NCI-H2107 treated with DMSO at 0.1 percent for 48 hours (cell line): Measurements from ENCODE around the gene KMT2B.
"Not testable (repeated sequence)": the region's sequence is repeated elsewhere in the genome, so short reads cannot be mapped to it uniquely, and the experiment has no call there.

Source experiments
- DNase-seq: peaks from one replicate; lab custom pipeline; 2025; ENCODE audit not compliant: unreplicated experiment; lab: John Stamatoyannopoulos, UW

Gene KMT2B

GRCh38 chr19:35717665-35718344 lies at the start of gene KMT2B:
KMT2B (plus strand) TSS chr19:35718003; CDS start chr19:35718019, 16 bp downstream.
- DNase-seq, result no peak

GRCh38 chr19:35669566-35669965 lies 48.2 kb upstream of the KMT2B start:
- no peak for DNase-seq

GRCh38 chr19:35669974-35670373 lies 47.8 kb upstream of the KMT2B start:
- no peak for DNase-seq

GRCh38 chr19:35670686-35671085 lies 47.1 kb upstream of the KMT2B start:
- DNase-seq, result no peak

- DNase-seq, result peak; percentile 33
Measured at GRCh38 chr19:35671818-35672217, 46.0 kb upstream of the KMT2B start.

- DNase-seq, result no peak
Measured at GRCh38 chr19:35673121-35673804, 44.5 kb upstream of the KMT2B start.

GRCh38 chr19:35675589-35676140 lies 42.1 kb upstream of the KMT2B start:
- no peak for DNase-seq

- no peak for DNase-seq
Measured at GRCh38 chr19:35689836-35690235, 28.0 kb upstream of the KMT2B start.

- DNase-seq, result not testable (repeated sequence)
Measured at GRCh38 chr19:35691106-35691505, 26.7 kb upstream of the KMT2B start.

GRCh38 chr19:35692010-35692409 lies 25.8 kb upstream of the KMT2B start:
- peak; percentile 9 for DNase-seq

- no peak for DNase-seq
Measured at GRCh38 chr19:35693422-35693821, 24.4 kb upstream of the KMT2B start.

- peak; percentile 64 for DNase-seq
Measured at GRCh38 chr19:35693835-35694599, 23.8 kb upstream of the KMT2B start.

- no peak for DNase-seq
Measured at GRCh38 chr19:35695895-35696422, 21.8 kb upstream of the KMT2B start.

GRCh38 chr19:35696835-35697234 lies 21.0 kb upstream of the KMT2B start:
- DNase-seq, result no peak

- DNase-seq, result peak; percentile 89
Measured at GRCh38 chr19:35702223-35703012, 15.4 kb upstream of the KMT2B start.

GRCh38 chr19:35703343-35703742 lies 14.5 kb upstream of the KMT2B start:
- DNase-seq, result no peak

- no peak for DNase-seq
Measured at GRCh38 chr19:35704218-35704617, 13.6 kb upstream of the KMT2B start, which contains the start of gene ZBTB32. ZBTB32 (plus strand) TSS chr19:35704558; CDS start chr19:35714627, 10,069 bp downstream.

GRCh38 chr19:35708391-35708790 lies 9.4 kb upstream of the KMT2B start:
- DNase-seq, result no peak

GRCh38 chr19:35710784-35711723 lies 6.7 kb upstream of the KMT2B start:
- DNase-seq, result no peak
